HG02610 (cell line): ENCODE measurements around the gene CLCN5.
A peak's percentile ranks its signal among the peaks of the same experiment; 100 is the strongest.

Source experiments
- ATAC-seq: cut with Tn5 transposase; IDR thresholded peaks from one replicate; pipeline ENCODE4 v1.9.1; 2021; ENCODE audit warnings: mild to moderate bottlenecking, moderate library complexity; ENCODE audit not compliant: unreplicated experiment

The CLCN5 gene

GRCh38 chrX:49932791-49933190 lies 10.4 kb downstream of the CLCN5 start:
- ATAC-seq = no peak

GRCh38 chrX:49934148-49934547 lies 11.8 kb downstream of the CLCN5 start:
- ATAC-seq = no peak

GRCh38 chrX:49934729-49935128 lies 12.3 kb downstream of the CLCN5 start:
- no peak for ATAC-seq

- peak; percentile 56 for ATAC-seq
These were observed 25.4 kb downstream of the CLCN5 start for GRCh38 chrX:49947781-49948180.

- ATAC-seq = no peak
These were observed 27.6 kb downstream of the CLCN5 start for GRCh38 chrX:49949961-49950360.

- ATAC-seq = no peak
These were observed 29.3 kb downstream of the CLCN5 start for GRCh38 chrX:49951524-49952193.

GRCh38 chrX:49956313-49956712 lies 33.9 kb downstream of the CLCN5 start:
- ATAC-seq = no peak

GRCh38 chrX:49958727-49959485 lies 36.5 kb downstream of the CLCN5 start:
- ATAC-seq = no peak

- no peak for ATAC-seq
These were observed 37.2 kb downstream of the CLCN5 start for GRCh38 chrX:49959602-49960001.

GRCh38 chrX:49960061-49960460 lies 37.7 kb downstream of the CLCN5 start:
- ATAC-seq = no peak

GRCh38 chrX:49970674-49971073 lies 48.3 kb downstream of the CLCN5 start:
- no peak for ATAC-seq

GRCh38 chrX:49972328-49972860 lies 50.0 kb downstream of the CLCN5 start:
- no peak for ATAC-seq

GRCh38 chrX:49976682-49977197 lies 54.3 kb downstream of the CLCN5 start:
- ATAC-seq = no peak

GRCh38 chrX:49977319-49978090 lies 55.1 kb downstream of the CLCN5 start:
- peak; percentile 53 for ATAC-seq

- ATAC-seq = no peak
These were observed 55.8 kb downstream of the CLCN5 start for GRCh38 chrX:49978176-49978575.

GRCh38 chrX:49986058-49986457 lies 63.7 kb downstream of the CLCN5 start:
- no peak for ATAC-seq

- no peak for ATAC-seq
These were observed 65.3 kb downstream of the CLCN5 start for GRCh38 chrX:49987651-49988050.

GRCh38 chrX:49988143-49988542 lies 65.7 kb downstream of the CLCN5 start:
- no peak for ATAC-seq

- ATAC-seq = no peak
These were observed 69.4 kb downstream of the CLCN5 start for GRCh38 chrX:49991758-49992157.

- ATAC-seq = no peak
These were observed 70.5 kb downstream of the CLCN5 start for GRCh38 chrX:49992853-49993252.

- ATAC-seq = no peak
These were observed 71.3 kb downstream of the CLCN5 start for GRCh38 chrX:49993661-49994060.
